ENCODE measurements around the gene IRS2.

- no peak for TF ChIP-seq POLR2A (IDR thresholded peaks at IDR 0.05)
- TF ChIP-seq CTCF (IDR thresholded peaks at IDR 0.05): no peak
Measured at GRCh38 chr13:109724603-109725002, 61.8 kb downstream of the IRS2 start.

Data from testis (tissue), 2 donors.